Heart left ventricle (tissue), 16 donors: ENCODE data around the gene KDM4D. TPM values are rescaled to one million over a fixed set of nuclear protein-coding genes. Genes with fewer than 3 reads are reported as not detected.
"Not testable (repeated sequence)": the region's sequence is repeated elsewhere in the genome, so short reads cannot be mapped to it uniquely, and the experiment has no call there.

ENCODE experiments used
- ATAC-seq, 4 donors: fragments of 200-7000 bp; cut with Tn5 transposase; one replicate each; pipeline ENCODE4 v1.9.1; 2020 to 2022; ENCODE audit warnings: moderate library complexity in 4 of 4, mild to moderate bottlenecking in 3 of 4, moderate number of reproducible peaks in 1 of 4
- DNase-seq, 5 donors: peaks; one replicate each; pipeline ENCODE4 v3.0.0-alpha.2; 2020
- H3K27ac ChIP-seq, 12 donors: fragments of 200-600 bp; sonication (generic) in 4 of 12; one replicate each; pipeline versions ENCODE4 v1.5.0 to v1.8.0; 2016 to 2022; ENCODE audit warnings: mild to moderate bottlenecking in 2 of 12
- H3K27me3 ChIP-seq, 9 donors: fragments of 200-600 bp; sonication (generic) in 2 of 9; one replicate each; pipeline versions ENCODE4 v1.5.1 to v1.8.0; 2016 to 2022; ENCODE audit warnings: mild to moderate bottlenecking in 3 of 9
- H3K36me3 ChIP-seq, 9 donors: fragments of 200-600 bp; sonication (generic) in 2 of 9; one replicate each; pipeline versions ENCODE4 v1.5.0 to v1.8.0; 2018 to 2022; ENCODE audit warnings: mild to moderate bottlenecking in 2 of 9
- H3K4me1 ChIP-seq, 12 donors: fragments of 200-600 bp; sonication (generic) in 4 of 12; one replicate each; pipeline versions ENCODE4 v1.5.0 to v1.8.0; 2016 to 2022; ENCODE audit warnings: mild to moderate bottlenecking in 3 of 12
- H3K4me3 ChIP-seq, 12 donors: fragments of 200-600 bp; sonication (generic) in 4 of 12; one replicate each; pipeline versions ENCODE4 v1.5.0 to v1.8.0; 2017 to 2022; ENCODE audit warnings: mild to moderate bottlenecking in 9 of 12, moderate library complexity in 4 of 12
- H3K9me3 ChIP-seq, 12 donors: fragments of 200-600 bp; sonication (generic) in 4 of 12; one replicate each; pipeline versions ENCODE4 v1.5.0 to v1.8.0; 2016 to 2022; ENCODE audit warnings: mild to moderate bottlenecking in 1 of 12
- CTCF ChIP-seq, 12 donors: fragments of 200-600 bp; sonication (generic) in 4 of 12; IDR thresholded peaks; one replicate each; pipeline versions ENCODE4 v1.5.0 to v1.8.0; 2018 to 2022; ENCODE audit warnings: antibody characterized with exemption in 12 of 12, mild to moderate bottlenecking in 5 of 12
- POLR2A ChIP-seq, 2 donors: fragments of 450-650 bp; IDR thresholded peaks; one replicate each; pipeline ENCODE4 v1.6.1; 2017; ENCODE audit warnings: antibody characterized with exemption in 2 of 2, mild to moderate bottlenecking in 2 of 2, moderate library complexity in 2 of 2
- WGBS, 4 donors: extraction: QIAGEN DNeasy Blood & Tissue Kit in 2 of 4; methylation state at CpG; one replicate each; pipeline versions ENCODE4 v1.1.5 to v1.1.7; 2013 to 2018; 5-methylcytosine and 5-hydroxymethylcytosine counted together
- intact Hi-C, 10 donors: fragments of 100-400 bp; cut with DNase I; formaldehyde crosslinking; loops; one replicate each; pipeline versions ENCODE4 v1.11.1 to v1.14.2; 2022
- polyA plus RNA-seq, 2 donors: library from polyadenylated mRNA; stranded (reverse); fragments of 200-250 nt; gene quantifications; one replicate each; pipeline ENCODE4 v1.2.3, GENCODE V29; 2013
- total RNA-seq, 9 donors: library from RNA; depleted of rRNA in 2 of 9; stranded (reverse); fragments of >200 nt in 2 of 9; fragmentation: NEBNext Ultra II Directional in 3 of 9; extraction: Animal tissue kit (Norgen Biotek cat#: 25700) in 3 of 9; gene quantifications; one replicate each; pipeline versions ENCODE4 v1.1.0 to v1.2.4, GENCODE V29; 2016 to 2023
- donor health status: ischemic (EF 13 %, LVEDD 7.1; RV severe dilation, severe dysfunction).
- donor health status: healthy with polysubstance abuse.
- donor health status: DM: no; HTN: yes; CAD: no.
- donor health status: DM: no; HTN: no; CAD: no.
- donor health status: ischemic (EF 25% LVEDD 6.9; RV normal size, moderate dysfunction).
- donor health status: ischemic (EF 25% LVEDD 5.7; RV mildly dilated, moderate dysfunction).
- donor health status: healthy.
- donor health status: DM: yes; HTN: yes; CAD: no.
- donor health status: ischemic (EF 35%, LVEDD 5.7; RV mildly dilated, moderate dysfunction).
- donor health status: nonischemic (EF 11% LVEDD 7.7; RV severe dilation, severe dysfunction).
- donor health status: DM: yes; HTN: yes; CAD: no.
- donor health status: PGD.
- donor health status: ischemic (EF 29% LVEDD 5.4; RV normal size, mild dysfunction).
- donor health status: nonischemic (EF 23%, LVEDD 6.1; RV moderate dilation, normal function).

Gene KDM4D
- total and polyA plus RNA-seq, 11 donors: 0.19 to 1.3 (median 0.88) TPM; not detected in 1

- H3K4me3 ChIP-seq: no peak overlapping the region
- H3K27me3 ChIP-seq: no peaks in the 10 kb centered on the region
- H3K9me3 ChIP-seq: no peaks in the 10 kb centered on the region
- no peak for ATAC-seq
- intact Hi-C loops: loop anchor here in 1 of 10 donors (10.0 kb wide), 1 partner anchor 54 kb away; no protein-coding TSS in a partner anchor
- no peaks in the 10 kb centered on the region for H3K36me3 ChIP-seq
- H3K4me1 ChIP-seq: peaks cover 8 to 58% (median 41%) of the 10 kb centered on the region in 12 donors
- no peak for DNase-seq
- H3K27ac ChIP-seq: peak overlapping the region in 10 of 12 donors; percentile 70 to 90 (median 80)
- 92 to 97% (median 96%) methylated on average over 1 of the region's 1 CpG for WGBS, 4 donors
- TF ChIP-seq CTCF (IDR thresholded peaks at IDR 0.05) (no peak), POLR2A (IDR thresholded peaks at IDR 0.05) (no peak)
Measured at GRCh38 chr11:94928117-94928990, 45.2 kb upstream of the KDM4D start.

GRCh38 chr11:94932072-94932471, 41.4 kb upstream of the KDM4D start:
- intact Hi-C loops: loop anchor here in 1 of 10 donors (10.0 kb wide), 1 partner anchor 797 kb away; no protein-coding TSS in a partner anchor
- not testable (repeated sequence) for DNase-seq, H3K27ac ChIP-seq, H3K27me3 ChIP-seq, H3K36me3 ChIP-seq, ATAC-seq, H3K9me3 ChIP-seq, H3K4me3 ChIP-seq
- peaks cover 6 to 46% (median 26%) of the 10 kb centered on the region in 12 donors for H3K4me1 ChIP-seq

GRCh38 chr11:94932503-94932902, 41.0 kb upstream of the KDM4D start:
- ATAC-seq (no peak), DNase-seq (no peak)
- Histone ChIP-seq H3K9me3 (no peaks in the 10 kb centered on the region), H3K27me3 (no peaks in the 10 kb centered on the region), H3K4me1 (peaks cover 2 to 42% (median 22%) of the 10 kb centered on the region in 12 donors), H3K27ac (peak overlapping the region in 2 of 12 donors; percentile 21 to 61), H3K4me3 (no peak overlapping the region), H3K36me3 (no peaks in the 10 kb centered on the region)
- no peak for TF ChIP-seq CTCF (IDR thresholded peaks at IDR 0.05)
- WGBS, 4 donors: 93 to 96% (median 95%) methylated on average over 5 of the region's 5 CpGs
- intact Hi-C loops: loop anchor here in 1 of 10 donors (10.0 kb wide), 1 partner anchor 798 kb away; no protein-coding TSS in a partner anchor

- Histone ChIP-seq H3K27me3 (no peaks in the 10 kb centered on the region), H3K4me3 (no peak overlapping the region), H3K27ac (peak overlapping the region in 10 of 12 donors; percentile 3 to 70 (median 52)), H3K9me3 (no peaks in the 10 kb centered on the region), H3K4me1 (peaks cover 0 to 38% (median 13%) of the 10 kb centered on the region in 12 donors), H3K36me3 (no peaks in the 10 kb centered on the region)
- DNase-seq (peak; percentile 37 to 65 (median 53)), ATAC-seq (peak in 3 of 4 donors; percentile 63 to 89 (median 67))
- WGBS, 4 donors: 49 to 66% (median 56%) methylated on average over 5 of the region's 5 CpGs
- TF ChIP-seq CTCF (IDR thresholded peaks at IDR 0.05) (no peak), POLR2A (IDR thresholded peaks at IDR 0.05) (no peak)
- intact Hi-C loops: loop anchor here in 1 of 10 donors (10.0 kb wide), 1 partner anchor 799 kb away; no protein-coding TSS in a partner anchor
Measured at GRCh38 chr11:94933223-94934130, 40.0 kb upstream of the KDM4D start.
